ENCODE results near the gene LILRB4. TPM values are rescaled to one million over a fixed set of nuclear protein-coding genes. Genes with fewer than 3 reads are reported as not detected.

LILRB4 gene
- total and polyA plus RNA-seq, 2 donors (not counting 3 experiments of a cell fraction or from before 2014, with no cell fraction given) = not detected

GRCh38 chr19:54659300-54659699, 3.5 kb upstream of the LILRB4 start:
- H3K4me1 ChIP-seq (ENCODE audit: control insufficient read depth, extremely low read depth, insufficient read depth, low read length) = no peaks in the 10 kb centered on the region
- no peaks in the 10 kb centered on the region for H4K20me1 ChIP-seq (replicated peaks; ENCODE audit: control insufficient read depth, extremely low read depth, insufficient read depth, low read length)
- H3K4me3 ChIP-seq (replicated peaks in 1 of 3; ENCODE audit: insufficient read depth in 1 of 3, low read depth in 1 of 3, low read length in 3 of 3) = no peak overlapping the region
- no peak overlapping the region for H2AFZ ChIP-seq (ENCODE audit: low read depth, low read length)
- H3K9ac ChIP-seq (replicated peaks; ENCODE audit: extremely low read depth, insufficient read depth, low read length) = no peak overlapping the region
- H3K36me3 ChIP-seq (ENCODE audit: control insufficient read depth in 2 of 2, extremely low read depth in 1 of 2, insufficient read depth in 2 of 2, low read length in 2 of 2) = no peaks in the 10 kb centered on the region
- intact Hi-C loops (cut with micrococcal nuclease) (no loop called here), dilution Hi-C loops (cut with MboI; ENCODE audit: extremely low pct_ligation_motif_present, low sequenced_read_pairs) (no loop called here)
- H3K9me1 ChIP-seq (replicated peaks; ENCODE audit: control insufficient read depth, extremely low read depth, insufficient read depth, low read length) = no peaks in the 10 kb centered on the region
- H3K4me2 ChIP-seq (ENCODE audit: insufficient read depth, low read length) = no peak overlapping the region
- CTCF ChIA-PET = no interaction called here
- POLR2A ChIA-PET = no interaction called here
- DNase-seq (ENCODE audit: low read depth, low spot score) = no peak
- no peaks in the 10 kb centered on the region for H3K27me3 ChIP-seq (ENCODE audit: control insufficient read depth in 2 of 2, insufficient read depth in 2 of 2, low read length in 2 of 2)
- FAIRE-seq = no peak
- BruUV-seq (replicated peaks) = no TSS peak
- TF ChIP-seq EZH2 (IDR thresholded peaks at IDR 0.05; ENCODE audit: borderline replicate concordance, low read depth, low read length, severe bottlenecking) = no peak
- no peak for TF ChIP-seq MYC (IDR thresholded peaks at IDR 0.05; ENCODE audit: low read depth, low read length)
- TF ChIP-seq FOS (IDR thresholded peaks at IDR 0.05; ENCODE audit: borderline replicate concordance, insufficient read depth, low read length) = no peak
- no peak for TF ChIP-seq GATA2 (IDR thresholded peaks at IDR 0.05; ENCODE audit: insufficient read depth, insufficient read length, low read depth, low read length)
- TF ChIP-seq POLR2A (IDR thresholded peaks at IDR 0.05; ENCODE audit: low read depth, low read length) = no peak
- TF ChIP-seq MAX (IDR thresholded peaks at IDR 0.05; ENCODE audit: insufficient read depth, insufficient read length) = no peak
- no peaks in the 10 kb centered on the region for H3K9me3 ChIP-seq (replicated peaks; ENCODE audit: control insufficient read depth, insufficient read depth, low read length)
- no peaks in the 10 kb centered on the region for H3K79me2 ChIP-seq (ENCODE audit: control insufficient read depth, insufficient read depth, low read length)
- no peak overlapping the region for H3K27ac ChIP-seq (ENCODE audit: insufficient read depth, low read depth, low read length)

GRCh38 chr19:54660306-54660705, 2.5 kb upstream of the LILRB4 start:
- CTCF ChIA-PET = interaction anchor here (2.7 kb wide), 1 partner anchor 14 kb away, joined by 12 read pairs; no protein-coding TSS in a partner anchor
- no TSS peak for BruUV-seq (replicated peaks)
- intact Hi-C loops (cut with micrococcal nuclease) (no loop called here), dilution Hi-C loops (cut with MboI; ENCODE audit: extremely low pct_ligation_motif_present, low sequenced_read_pairs) (no loop called here)
- no peak overlapping the region for H3K27ac ChIP-seq (ENCODE audit: insufficient read depth, low read depth, low read length)
- no peak overlapping the region for H3K4me3 ChIP-seq (replicated peaks in 1 of 3; ENCODE audit: insufficient read depth in 1 of 3, low read depth in 1 of 3, low read length in 3 of 3)
- H3K36me3 ChIP-seq (ENCODE audit: control insufficient read depth in 2 of 2, extremely low read depth in 1 of 2, insufficient read depth in 2 of 2, low read length in 2 of 2) = no peaks in the 10 kb centered on the region
- no peak overlapping the region for H2AFZ ChIP-seq (ENCODE audit: low read depth, low read length)
- no peaks in the 10 kb centered on the region for H3K4me1 ChIP-seq (ENCODE audit: control insufficient read depth, extremely low read depth, insufficient read depth, low read length)
- FAIRE-seq (no peak), DNase-seq (ENCODE audit: low read depth, low spot score) (no peak)
- POLR2A ChIA-PET = no interaction called here
- TF ChIP-seq JUN (IDR thresholded peaks at IDR 0.05; ENCODE audit: borderline replicate concordance, insufficient read depth, insufficient read length, low read depth) = no peak
- TF ChIP-seq EZH2 (IDR thresholded peaks at IDR 0.05; ENCODE audit: borderline replicate concordance, low read depth, low read length, severe bottlenecking) = no peak
- TF ChIP-seq POLR2A (IDR thresholded peaks at IDR 0.05; ENCODE audit: low read depth, low read length) = no peak
- no peak for TF ChIP-seq CTCF (IDR thresholded peaks at IDR 0.05; ENCODE audit: extremely low read depth in 1 of 2, insufficient read depth in 1 of 2, low read depth in 1 of 2, low read length in 2 of 2)
- TF ChIP-seq POLR2AphosphoS5 (IDR thresholded peaks at IDR 0.05; ENCODE audit: insufficient read depth, low read depth, low read length) = no peak
- no peak for TF ChIP-seq FOS (IDR thresholded peaks at IDR 0.05; ENCODE audit: borderline replicate concordance, insufficient read depth, low read length)
- no peak for TF ChIP-seq MAX (IDR thresholded peaks at IDR 0.05; ENCODE audit: insufficient read depth, insufficient read length)
- no peak for TF ChIP-seq MYC (IDR thresholded peaks at IDR 0.05; ENCODE audit: low read depth, low read length)
- TF ChIP-seq GATA2 (IDR thresholded peaks at IDR 0.05; ENCODE audit: insufficient read depth, insufficient read length, low read depth, low read length) = no peak
- no peak overlapping the region for H3K4me2 ChIP-seq (ENCODE audit: insufficient read depth, low read length)
- H3K9me1 ChIP-seq (replicated peaks; ENCODE audit: control insufficient read depth, extremely low read depth, insufficient read depth, low read length) = no peaks in the 10 kb centered on the region
- no peaks in the 10 kb centered on the region for H3K27me3 ChIP-seq (ENCODE audit: control insufficient read depth in 2 of 2, insufficient read depth in 2 of 2, low read length in 2 of 2)
- H4K20me1 ChIP-seq (replicated peaks; ENCODE audit: control insufficient read depth, extremely low read depth, insufficient read depth, low read length) = no peaks in the 10 kb centered on the region
- H3K79me2 ChIP-seq (ENCODE audit: control insufficient read depth, insufficient read depth, low read length) = no peaks in the 10 kb centered on the region
- no peak overlapping the region for H3K9ac ChIP-seq (replicated peaks; ENCODE audit: extremely low read depth, insufficient read depth, low read length)
- H3K9me3 ChIP-seq (replicated peaks; ENCODE audit: control insufficient read depth, insufficient read depth, low read length) = no peaks in the 10 kb centered on the region
